Astrocyte (in vitro differentiated cells and primary cell): ENCODE results near the gene ADGRA3.

ENCODE experiments used
- EZH2 ChIP-seq: IDR thresholded peaks from 2 replicates; pipeline ENCODE4 v1.6.1; 2012; ENCODE audit warnings: mild to moderate bottlenecking, low read length, inconsistent platforms; ENCODE audit not compliant: insufficient read depth
- TF ChIP-seq, protein P1 (sequence below): IDR thresholded peaks from 2 replicates; pipeline ENCODE4 v1.5.1; 2011; ENCODE audit warnings: low read depth, mild to moderate bottlenecking, inconsistent platforms, low read length, moderate library complexity; ENCODE audit not compliant: insufficient read depth

DNA sequence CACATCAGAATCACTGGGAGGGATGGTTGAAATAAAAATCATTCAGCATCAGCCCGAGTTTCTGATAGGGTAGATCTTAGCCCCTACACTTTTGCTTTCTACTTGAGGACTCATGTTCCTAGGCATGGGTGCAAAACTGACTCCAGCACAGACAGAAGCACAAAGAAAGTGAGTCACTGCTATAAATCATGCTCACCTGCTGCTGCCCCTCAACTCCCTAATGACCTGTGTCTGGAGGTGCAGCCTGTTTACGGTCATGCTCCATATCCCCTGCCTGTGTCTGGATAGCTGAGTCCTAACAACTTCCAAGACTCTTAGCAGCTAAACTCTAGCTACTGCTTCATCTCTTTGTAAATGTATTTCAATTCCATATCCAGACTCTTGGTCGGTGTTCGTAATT is 57.8 kb downstream of the ADGRA3 start:
- TF ChIP-seq EZH2: no peak
- TF ChIP-seq, protein P1, sequence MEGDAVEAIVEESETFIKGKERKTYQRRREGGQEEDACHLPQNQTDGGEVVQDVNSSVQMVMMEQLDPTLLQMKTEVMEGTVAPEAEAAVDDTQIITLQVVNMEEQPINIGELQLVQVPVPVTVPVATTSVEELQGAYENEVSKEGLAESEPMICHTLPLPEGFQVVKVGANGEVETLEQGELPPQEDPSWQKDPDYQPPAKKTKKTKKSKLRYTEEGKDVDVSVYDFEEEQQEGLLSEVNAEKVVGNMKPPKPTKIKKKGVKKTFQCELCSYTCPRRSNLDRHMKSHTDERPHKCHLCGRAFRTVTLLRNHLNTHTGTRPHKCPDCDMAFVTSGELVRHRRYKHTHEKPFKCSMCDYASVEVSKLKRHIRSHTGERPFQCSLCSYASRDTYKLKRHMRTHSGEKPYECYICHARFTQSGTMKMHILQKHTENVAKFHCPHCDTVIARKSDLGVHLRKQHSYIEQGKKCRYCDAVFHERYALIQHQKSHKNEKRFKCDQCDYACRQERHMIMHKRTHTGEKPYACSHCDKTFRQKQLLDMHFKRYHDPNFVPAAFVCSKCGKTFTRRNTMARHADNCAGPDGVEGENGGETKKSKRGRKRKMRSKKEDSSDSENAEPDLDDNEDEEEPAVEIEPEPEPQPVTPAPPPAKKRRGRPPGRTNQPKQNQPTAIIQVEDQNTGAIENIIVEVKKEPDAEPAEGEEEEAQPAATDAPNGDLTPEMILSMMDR: no peak
